HepG2 (cell line): ENCODE measurements around the gene AKAP8L.

Experiments used
- GTF2F1 ChIP-seq: fragments of 150-350 bp; IDR thresholded peaks from 2 replicates; pipeline ENCODE4 v1.6.1; 2014; ENCODE audit warnings: low read length
- IKZF1 ChIP-seq: fragments of 450-650 bp; IDR thresholded peaks from 2 replicates; pipeline ENCODE4 v1.7.1; 2016

DNA sequence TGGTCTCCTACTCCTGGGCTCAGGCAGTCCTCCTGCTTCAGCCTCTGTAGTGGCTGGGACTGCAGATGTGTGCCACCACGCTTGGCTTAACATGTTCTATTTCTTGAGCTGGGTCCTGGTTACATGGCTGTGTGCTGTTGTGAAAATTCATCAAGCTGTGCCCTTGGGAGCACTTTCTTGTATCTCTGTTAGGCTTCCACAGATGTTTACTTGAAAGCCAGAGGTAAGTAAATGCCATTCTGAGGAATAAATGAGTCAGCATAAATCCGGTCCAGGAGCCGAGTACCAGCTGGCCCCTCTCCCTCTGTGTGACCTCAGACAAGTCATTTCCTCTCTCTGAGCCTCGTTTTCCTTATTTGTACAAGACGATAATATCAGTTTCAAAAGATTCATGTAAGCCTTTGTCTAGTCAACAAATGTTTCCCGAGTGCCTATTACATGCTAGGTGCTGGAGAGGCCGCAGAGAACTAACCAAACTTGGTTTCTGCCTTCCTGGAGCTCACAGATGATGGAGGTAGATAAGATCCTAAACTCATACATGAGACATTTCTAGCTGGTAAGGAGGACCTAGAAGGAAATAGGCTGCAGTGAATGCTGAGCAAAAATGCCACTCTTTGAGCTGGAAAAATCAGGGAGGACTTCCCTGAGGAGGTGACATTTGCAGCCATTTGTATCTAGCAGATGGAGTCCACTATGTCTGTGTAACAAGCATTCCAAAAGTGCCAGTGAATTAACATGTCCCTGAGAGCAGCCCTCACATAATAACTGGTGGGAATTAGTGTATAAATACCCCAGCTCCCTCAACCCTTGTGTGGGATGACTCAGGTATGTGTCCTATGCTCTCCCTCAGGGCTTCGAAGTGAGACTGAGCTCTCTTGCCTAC is 48.3 kb upstream of the AKAP8L start:
- TF ChIP-seq IKZF1: no peak
- no peak for TF ChIP-seq GTF2F1
